CMK (cell line): ENCODE measurements around the gene TUBGCP6.

Source experiments
- DNase-seq: peaks from one replicate; pipeline ENCODE4 v3.0.0-alpha.2; 2010; ENCODE audit warnings: low read depth

The TUBGCP6 gene

DNA sequence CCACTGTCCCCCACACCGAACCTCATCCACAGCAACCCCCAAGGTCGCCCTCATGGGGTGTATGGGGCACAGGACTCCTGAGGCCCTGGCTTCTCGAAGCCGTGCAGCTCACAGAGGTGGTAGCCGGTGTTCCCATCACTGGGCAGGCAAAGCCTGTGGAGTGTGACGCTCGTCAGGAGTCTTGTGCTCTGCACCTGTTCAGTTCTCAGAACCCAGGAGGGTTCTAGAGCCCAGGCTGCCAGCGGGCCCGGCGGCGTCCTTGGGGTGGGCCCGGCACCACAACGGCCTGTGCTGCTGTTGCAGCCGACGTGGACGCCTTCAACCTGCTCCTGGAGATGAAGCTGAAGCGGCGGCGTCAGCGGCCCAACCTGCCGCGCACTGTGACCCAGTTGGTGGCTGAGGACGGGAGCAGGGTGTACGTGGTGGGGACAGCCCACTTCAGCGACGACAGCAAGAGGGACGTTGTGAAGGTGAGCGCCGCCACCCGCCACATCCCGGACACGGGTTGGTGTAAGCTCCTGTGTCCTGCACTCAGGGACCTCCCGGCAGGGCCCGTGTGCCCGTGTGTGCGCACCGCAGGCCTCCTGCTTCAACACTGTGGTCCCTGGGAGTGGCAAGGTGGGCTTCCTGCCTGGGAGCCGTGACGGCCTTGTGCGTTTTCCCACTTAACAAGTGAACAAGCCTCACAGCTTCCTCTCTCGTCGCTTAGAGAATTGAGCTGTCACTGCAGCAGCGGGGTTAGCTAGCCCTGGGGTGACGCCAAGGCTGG lies 50.6 kb downstream of the TUBGCP6 start:
- no peak for DNase-seq

DNA sequence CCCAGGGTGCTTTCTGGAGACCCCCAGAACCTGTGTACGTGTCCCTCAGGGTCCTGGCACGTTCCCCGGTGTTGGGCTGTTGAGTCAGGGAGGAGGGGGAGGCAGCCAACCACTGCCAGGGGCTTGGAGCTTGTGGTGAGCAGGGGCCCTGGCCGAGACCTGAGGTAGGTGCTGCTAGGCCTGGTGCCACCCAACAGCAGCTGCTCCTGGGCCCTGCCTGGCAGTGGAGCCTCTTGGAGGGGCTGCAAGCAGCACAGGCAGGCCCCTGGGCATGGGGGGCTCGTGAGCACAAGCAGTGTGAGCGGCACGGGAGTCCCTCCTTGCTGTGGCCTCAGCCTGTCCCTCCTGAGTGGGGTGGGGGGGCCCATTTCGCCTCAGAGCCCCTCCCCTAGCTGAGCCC lies 51.2 kb downstream of the TUBGCP6 start:
- no peak for DNase-seq

DNA sequence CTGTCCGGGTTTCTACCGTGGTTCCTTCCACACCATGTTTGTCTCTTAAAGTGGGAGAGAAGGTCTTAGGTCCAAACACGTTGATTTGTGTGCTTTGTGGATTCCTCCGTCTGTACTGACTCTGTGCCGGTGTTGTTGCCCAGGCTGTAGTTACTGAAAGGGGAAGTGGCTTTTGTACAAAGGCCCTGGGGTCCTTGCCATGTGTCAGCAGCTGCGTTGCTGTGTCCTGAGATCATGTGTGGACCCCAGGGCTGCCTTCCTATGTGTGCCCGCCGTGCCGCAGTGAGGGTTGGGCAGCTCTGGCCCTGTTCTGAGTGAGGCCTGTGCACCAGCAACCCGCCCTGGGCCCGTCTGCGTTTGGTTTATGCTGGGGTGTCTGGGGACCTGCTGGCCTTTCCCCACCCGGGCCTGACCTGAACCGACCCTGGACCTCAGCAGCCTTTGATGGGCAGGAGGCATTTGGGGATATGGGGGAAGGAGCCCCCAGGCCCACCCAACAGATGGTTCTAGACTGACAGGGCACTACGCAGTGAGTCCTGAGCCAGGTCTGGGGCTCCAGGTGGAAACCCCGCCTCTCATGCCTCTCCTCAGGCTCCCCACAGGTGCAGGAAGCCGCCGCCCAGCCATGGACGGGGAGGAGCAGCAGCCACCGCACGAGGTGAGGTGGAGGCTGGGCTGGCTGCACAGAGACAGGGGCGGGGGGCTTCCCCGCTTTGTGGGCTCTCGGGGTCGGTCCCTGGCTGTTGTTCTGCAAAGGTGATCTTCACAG lies 52.2 kb downstream of the TUBGCP6 start:
- no peak for DNase-seq

DNA sequence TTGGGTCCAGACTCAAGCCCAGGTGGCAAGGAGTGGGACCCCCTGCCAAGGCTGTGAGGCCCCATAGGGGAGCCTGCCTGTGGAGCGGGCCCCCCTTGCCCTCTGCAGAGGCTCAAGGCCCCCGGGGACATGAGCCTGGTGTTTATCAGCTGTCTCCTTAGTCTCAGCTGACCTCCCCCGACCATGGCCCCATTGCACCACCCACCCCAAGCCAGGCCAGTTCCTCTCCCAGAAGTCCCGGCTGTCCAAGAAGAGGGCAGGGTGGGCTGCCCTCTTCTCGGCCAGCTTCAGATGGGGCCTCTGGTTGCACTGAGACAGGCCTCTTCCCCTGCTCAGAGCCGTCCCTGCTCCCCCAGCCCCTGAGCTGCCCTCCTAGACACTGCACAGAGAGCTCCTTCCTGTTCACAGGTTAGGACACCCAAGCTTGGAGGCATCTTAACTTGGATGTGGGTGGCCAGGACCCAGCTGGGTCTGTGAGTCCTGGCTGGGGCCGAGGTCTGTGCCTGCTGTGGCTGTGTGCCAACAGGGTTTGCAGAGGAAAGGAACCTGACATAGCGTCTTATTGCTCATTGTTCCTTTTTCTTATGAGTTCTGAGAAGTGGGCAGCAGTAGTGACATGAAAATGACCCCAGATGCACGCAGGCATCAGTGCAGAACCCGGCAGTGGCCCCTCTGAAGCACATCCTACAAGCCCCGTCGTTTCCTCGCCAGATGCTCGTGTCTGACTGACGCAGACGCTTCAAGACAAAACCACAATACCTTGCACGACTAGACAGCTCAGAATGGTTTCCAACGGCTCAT lies 53.7 kb downstream of the TUBGCP6 start:
- no peak for DNase-seq

DNA sequence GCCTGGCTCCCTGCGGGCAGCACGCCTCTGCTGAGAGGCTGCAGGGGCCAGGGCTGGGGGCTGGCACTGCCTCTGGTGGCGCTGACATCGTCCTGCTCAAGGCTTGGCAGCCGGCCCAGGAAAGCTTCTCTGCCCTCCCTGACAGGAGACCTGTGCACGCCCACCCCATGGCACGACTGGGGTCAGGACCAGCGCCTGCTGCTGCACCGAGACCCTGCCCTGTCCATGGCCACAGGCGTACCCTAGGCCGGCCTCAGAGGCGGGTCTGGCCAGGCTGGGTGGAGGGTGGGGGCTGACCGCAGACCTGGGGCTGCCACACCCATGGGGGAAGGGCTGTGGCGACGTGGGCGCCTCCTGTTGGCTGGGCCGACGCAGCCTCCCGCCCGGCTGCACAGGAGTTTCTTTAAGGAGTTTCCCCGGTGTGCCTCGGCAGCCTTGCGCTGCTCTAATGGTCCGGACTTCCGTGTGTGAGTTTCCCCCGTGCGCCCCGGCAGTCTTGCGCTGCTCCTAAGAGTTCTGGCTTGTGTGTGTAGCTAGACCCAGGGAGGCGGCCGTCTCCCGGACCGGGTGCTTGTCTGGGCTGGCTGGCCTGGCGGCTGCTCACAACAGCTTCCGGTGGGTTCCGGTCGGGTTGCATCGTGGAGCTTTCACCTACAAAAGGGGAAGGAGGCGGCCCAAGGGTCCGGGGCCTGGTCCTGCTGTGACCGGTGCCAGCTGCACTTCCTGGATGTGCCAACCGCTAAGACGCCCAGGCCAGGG lies 54.5 kb downstream of the TUBGCP6 start:
- DNase-seq: peak; percentile 83

DNA sequence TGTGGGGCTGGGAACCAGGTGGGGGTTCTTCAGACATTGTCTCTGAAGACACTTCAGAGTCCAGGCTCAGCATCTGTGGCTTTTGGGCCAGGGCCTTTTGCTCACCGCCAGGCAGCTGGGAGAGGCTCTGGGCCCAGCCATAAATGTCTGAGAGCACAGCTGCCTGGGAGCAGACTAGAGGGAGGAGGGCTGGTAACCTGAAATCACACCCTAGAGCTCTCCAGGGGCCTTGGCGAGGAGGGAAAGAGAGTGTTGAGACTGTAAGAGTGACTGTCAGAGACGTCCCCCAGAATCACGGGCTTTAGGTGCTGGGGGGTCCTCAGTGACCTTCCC lies 55.0 kb downstream of the TUBGCP6 start:
- DNase-seq: no peak

DNA sequence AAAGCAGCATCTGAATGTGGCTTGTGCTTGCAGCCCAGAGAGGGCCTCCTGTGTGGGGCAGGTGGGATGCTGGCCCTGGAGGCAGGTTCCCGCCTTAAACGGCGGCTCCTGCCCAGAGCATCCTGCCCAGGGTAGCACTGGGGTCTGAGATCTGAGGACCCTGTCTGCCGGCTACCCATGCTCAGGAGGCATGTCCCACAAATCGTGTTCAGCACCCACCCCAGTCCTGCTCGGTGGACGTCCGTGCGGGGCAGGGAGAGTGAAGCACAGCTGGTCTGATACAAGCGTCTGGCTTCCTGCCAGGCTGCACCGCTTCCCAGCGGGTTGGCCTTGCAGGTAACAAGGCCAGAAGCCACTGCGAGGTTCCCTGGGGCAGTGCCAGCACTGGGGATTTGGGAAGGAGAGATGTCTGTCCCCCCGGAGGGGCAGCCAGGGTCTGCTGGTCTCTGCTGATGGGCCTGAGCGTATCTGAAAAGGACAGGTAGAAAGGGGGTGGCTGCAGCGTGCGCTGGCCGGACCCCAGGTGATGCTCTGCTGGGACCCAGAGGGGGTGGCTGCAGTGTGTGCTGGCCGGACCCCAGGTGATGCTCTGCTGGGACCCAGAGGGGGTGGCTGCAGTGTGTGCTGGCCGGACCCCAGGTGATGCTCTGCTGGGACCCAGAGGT lies 55.5 kb downstream of the TUBGCP6 start:
- no peak for DNase-seq

DNA sequence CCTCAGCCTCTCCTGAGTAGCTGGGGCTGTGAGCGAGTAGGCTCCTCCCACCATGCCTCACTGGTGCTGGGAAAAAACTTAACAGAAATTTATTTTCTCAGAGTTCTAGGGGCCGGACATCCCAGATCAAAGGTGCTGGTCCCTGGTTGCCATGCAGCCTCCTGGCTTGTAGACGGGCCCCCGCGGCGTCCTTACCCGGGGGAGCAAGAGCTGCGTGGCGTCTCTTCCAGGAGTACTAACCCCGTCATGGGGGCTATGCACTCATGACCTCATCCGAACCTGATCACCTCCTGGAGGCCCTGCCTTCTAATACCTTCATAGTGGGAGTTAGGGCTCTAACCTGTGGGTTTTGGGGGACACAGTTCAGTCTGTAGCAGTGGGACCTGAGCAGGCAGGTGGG lies 56.5 kb downstream of the TUBGCP6 start:
- no peak for DNase-seq

DNA sequence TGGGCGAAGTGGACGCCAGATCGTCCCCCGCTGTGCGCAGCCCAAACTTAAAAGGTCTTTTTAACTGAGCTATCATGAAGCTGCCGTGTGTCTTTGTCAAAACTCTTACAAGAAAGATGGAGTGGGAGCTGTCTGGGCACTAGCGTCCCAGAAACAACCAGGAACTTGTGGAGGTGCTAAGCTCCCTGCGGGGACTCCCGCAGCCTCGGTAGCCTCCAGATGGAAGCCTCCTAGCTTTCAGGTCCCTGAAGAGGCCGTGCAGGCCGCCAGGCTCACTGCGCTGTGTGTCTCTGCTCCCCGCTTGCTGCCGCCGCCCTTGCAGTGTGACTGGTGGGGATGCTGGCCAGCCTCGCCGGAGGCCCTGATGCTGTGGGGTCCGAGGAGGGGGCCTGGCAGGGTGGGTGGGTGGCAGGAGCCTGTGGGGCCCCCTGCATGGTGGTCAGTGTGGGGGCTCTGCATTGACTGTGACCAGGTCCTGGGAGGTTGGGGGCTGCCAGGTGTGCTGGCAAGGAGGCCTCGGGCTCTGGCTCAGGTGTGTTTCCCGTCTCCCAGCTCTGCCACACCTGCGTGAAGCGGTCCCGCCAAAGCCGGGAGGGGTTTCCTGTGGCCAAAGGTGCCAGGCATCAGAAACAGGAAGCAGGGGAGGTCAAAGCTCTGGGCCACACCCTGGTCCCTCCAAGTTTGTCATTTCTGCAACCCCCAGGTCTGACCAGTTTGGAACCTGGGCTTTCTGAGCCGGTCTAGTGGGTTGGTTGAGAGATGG lies 57.9 kb downstream of the TUBGCP6 start:
- no peak for DNase-seq

DNA sequence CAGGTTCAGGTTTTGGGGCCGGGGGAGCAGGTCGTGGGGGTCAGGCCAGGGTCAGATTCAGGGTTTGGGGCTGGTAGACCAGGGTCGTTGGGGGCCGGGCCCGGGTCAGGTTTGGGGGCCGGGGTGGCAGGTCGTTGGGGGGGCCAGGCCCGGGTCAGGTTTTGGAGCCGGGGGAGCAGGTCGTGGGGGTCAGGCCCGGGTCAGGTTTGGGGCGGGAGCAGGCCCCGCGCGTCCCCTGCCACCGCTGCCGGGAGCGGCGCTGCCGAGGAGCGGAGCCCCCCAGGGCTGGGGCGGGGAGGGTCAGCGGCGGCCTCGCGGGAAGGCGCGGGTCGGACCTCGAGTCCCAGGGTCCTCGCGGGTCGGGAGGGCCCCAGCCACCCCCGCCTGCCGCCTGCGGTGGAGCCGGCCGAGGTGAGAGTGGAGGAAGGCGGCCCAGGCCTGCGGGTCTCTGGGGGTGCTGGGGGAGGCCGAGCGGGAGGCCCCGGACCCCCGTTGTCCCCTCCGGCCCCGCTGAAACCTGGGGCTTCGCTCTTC lies 58.6 kb downstream of the TUBGCP6 start:
- DNase-seq: no peak

DNA sequence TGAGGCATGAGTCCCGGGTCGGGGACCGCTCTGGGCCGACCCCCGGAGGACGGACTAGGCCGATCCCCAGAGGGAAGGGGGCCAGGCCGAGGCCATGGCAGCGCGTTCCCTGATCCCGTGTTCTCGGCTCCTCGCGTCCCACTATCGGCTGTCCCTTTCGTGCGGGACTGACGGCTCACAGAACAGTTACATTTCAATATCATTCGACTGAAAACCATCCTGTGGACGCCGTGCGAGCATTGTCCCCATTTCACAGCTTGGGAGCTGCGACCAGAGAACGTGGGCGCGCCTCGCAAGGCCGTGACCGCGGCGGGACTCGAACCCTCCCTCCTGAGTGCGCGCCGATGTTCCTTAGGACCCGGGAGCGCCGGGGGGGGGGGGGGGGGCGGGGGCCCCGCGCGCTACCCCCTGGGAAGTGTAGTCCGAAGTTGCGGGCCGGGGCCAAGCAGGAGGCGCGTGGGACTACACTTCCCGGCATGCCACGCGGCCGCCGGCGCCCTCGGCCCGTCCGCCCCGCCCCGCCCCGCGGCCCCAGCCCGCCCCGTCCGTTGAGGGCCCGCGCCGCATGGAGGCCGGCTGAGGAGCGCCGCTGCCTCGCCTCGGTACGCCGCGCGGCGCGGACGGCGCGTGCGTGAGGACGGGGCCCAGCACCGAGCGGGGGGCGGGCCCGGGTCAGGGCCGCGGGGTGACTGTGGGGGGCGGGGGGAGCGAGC lies 59.3 kb downstream of the TUBGCP6 start, which contains the start of gene TRABD:
TSS of gene TRABD (plus strand) at position 539 of the 713 bp plus-strand sequence. CDS start 7,148 bp downstream, outside the sequence.
- DNase-seq: no peak

DNA sequence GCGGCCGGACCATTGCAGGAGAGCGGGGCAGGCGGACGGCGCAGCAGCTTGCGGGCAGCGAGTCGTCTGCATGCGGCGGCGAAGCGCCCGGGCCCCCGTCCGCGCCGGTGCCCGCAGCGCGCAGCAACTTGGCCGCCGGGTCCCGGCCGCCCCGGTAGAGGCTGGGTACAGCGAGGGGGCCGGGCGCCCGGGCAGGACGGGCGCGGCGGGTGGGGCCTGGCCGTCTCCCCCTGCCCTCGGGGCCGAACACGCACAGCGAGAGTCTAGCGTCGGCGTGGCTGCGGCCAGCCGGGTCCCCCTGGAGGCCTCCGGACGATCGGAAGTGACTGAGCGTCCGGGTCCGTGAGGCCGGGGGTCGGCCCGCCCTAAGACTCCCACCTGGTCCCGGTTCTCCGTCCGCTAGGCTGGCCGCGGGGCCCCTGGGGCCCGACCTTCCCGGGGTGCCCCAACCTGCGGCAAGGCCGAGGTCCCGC lies 59.9 kb downstream of the TUBGCP6 start:
- DNase-seq: no peak

DNA sequence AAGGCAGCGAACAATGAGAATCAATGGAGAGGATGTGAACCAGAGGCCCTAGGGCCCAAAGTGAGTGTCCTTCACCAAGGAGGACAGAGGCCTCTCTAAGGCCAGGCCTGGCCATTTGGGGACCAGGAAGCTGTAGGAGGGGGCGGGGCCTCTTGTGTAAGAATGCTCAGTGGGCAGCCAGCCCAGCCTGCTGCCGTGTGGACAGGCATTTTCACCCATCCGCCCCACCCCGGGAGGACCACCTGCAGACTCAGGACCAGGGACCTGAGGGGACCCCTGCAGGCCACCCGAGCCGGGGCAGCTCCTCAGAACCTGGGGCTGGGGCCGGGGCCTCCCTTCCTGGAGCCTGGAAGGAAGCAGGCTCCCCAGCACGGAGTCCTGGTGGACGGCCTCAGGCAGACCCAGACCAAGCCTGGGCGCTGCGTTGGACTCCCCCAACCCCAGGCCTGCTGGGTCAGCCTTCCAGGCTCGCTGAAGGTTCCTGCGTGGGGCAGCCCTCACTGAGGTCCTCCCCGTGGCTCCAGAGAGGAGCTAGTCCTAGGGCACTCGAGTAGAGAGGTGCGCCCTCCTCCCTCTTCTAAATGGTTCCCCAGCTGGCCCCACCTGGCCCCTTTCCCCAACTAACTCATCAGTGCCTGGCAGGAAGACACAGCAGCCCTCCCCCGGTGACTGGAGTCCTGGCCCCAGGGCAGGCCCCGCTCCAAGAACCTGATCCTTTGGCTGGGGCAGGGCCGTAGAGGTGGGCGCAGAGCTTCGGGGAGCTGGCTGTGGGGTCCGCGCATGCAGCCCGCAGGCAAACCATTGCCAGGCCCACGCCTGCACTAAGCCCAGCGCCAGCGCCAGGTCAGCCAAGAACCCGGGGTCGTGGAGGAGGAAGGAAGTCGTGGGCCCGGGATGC lies 60.6 kb downstream of the TUBGCP6 start:
- DNase-seq: no peak

DNA sequence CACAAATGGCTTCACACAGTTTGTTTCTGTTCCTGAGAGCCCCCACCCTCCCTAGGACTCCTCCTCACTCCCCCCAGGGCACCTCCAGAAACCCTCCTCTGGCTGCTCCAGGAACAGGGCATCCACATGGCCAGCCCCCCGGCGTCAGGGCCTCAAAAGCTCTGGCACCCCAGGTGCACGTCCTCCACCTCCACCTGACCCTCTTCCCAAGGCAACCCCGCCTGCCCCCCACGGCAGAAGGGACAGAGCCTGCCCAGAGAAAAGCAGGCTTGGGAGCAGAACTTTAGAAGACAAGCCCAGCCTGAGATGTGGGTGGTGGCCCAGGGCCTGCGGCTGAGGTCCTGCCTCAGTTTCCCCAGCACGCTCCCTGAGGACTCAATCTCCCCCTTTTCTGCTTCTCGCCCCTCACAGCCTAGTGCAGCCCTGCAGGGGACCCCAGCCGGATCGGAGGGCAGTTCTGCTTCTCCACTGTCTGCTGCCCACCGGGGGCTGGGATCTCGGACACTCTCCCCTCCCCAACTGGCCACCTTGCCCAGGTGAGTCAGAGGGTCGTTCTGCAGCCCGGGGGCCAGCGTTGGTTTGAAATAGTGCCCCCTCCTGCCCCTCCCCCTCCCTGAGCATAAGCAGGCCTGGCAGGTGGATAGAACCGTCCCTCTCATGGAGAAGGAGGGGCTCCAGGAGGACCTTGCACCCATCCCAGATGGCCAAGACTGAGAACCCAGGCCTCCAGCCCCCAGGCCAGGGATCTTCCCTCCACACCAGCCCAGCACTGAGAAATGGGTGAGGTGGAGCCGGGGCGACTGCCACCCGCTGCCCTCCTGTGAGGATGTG lies 61.5 kb downstream of the TUBGCP6 start:
- no peak for DNase-seq

DNA sequence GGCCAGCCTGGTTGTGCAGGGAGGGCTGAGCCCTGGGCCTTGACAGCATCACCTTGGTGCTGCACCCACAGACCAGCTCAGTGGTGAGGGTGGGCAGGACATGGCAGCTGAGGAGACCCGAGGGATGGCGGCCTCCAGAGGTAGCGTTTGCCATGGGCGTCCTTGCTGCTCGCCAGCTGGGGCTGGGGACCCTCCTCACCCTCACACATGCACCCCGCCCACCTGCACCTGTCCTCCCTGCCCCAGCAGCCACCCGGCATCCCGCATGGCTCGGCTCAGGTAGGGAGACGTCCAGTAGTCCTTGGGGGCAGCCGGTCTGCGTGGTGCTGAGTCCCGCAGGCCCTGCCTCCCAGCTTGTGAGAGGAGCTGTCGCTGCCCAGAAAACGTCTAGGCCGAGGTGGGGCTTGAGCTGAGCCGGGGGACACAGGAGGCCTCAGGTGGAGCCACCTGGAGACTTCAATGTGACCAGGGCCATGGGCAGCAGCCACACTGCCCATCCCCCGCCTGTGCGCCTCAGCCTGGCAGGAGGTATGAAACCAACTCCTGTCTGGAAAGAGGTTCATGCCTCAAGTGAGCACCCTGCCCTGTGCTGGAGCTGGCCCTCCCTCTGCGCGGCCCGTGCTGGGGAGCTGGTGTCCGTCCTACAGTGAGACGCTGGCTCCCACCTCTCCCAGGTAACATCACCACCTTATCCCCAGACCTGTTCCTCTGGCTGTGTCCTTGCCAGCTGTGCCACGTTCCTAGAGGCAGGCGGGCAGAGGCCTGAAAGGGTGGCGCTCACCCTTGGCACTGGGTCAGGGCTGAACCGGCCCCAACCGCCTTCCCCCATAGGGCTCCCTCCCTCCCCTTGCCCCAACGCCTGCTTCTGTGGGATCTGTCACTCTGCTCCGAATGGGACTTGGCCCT lies 62.4 kb downstream of the TUBGCP6 start:
- DNase-seq: no peak

DNA sequence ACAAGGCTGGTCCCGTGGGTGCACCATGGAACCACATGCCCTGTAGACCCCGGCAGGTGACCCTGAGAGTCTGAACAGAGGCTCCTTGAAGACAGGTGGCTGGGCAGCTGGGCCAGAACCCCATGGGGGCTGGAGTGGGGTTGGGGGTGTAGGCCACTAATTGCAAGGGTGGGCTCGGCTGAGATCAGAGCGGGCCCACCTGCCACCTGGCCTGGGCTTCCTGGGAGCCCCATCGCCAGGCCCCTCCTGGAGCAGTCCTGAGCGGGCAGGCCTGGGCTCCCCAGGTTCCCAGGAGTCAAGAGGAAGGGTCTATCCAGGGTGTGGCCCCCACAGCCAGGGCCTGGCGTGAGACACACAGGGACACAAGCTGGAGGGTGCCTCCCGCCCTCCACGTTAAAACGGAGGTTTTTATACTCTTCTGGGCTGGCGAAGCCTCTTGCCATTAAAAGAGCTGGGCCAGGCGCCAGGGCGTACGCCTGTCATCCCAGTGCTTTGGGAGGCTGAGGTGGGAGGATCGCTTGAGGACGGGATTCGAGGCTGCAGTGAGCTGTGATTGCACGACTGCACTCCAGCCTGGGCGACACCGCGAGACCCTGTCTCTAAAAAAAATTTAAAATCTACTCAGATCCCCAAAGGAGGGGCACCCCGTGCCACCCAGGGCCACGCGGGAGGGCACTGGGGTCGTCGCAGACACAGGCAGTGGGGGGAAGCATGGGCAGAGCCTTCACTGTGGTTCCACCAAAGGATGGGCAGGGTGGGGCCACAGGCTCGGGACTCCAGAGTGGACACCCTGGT lies 63.9 kb downstream of the TUBGCP6 start:
- no peak for DNase-seq
